GM12891 (cell line): ENCODE measurements around the gene CHCHD6.

Source experiments
- PAX5 ChIP-seq: IDR thresholded peaks from 2 replicates; pipeline ENCODE4 v1.6.1; 2011; ENCODE audit warnings: low read length, moderate library complexity, mild to moderate bottlenecking; ENCODE audit not compliant: insufficient read depth, severe bottlenecking
- POLR2A ChIP-seq: IDR thresholded peaks from 2 replicates; pipeline ENCODE4 v1.6.1; 2011; ENCODE audit warnings: low read depth, low read length, control low read depth
- POLR2AphosphoS5 ChIP-seq: IDR thresholded peaks from 2 replicates; pipeline ENCODE4 v1.6.1; 2011; ENCODE audit warnings: low read depth, low read length, control low read depth
- SPI1 ChIP-seq: IDR thresholded peaks from 2 replicates; pipeline ENCODE4 v1.6.1; 2011; ENCODE audit warnings: low read depth, low read length, control low read depth
- TAF1 ChIP-seq: IDR thresholded peaks from 2 replicates; pipeline ENCODE4 v1.6.1; 2011; ENCODE audit warnings: low read depth, low read length, control low read depth

DNA sequence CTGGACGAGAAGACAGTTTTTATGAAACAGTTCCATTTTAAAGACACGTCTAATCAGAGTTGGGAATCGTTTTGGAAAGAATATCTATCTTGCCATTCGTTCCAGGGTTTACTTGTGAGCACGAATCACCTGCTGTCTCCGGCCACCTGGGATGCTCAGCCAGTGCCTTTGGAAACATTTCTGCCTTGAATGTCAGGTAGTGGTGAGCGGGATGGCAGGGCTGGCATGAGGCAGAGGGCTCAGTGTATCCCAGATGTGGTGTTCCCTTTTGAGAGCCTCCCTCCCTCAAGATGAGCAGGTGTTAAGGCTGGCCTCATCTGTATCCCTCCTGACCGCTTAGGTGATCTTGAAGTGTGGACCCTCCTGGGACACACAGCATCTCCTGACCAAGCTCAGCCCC is 231.0 kb downstream of the CHCHD6 start:
- TF ChIP-seq POLR2A (no peak), POLR2AphosphoS5 (no peak), TAF1 (no peak), SPI1 (no peak), PAX5 (no peak)
